Ovary (tissue), 9 donors: Measurements from ENCODE around the gene TMEM205. TPM values are rescaled to one million over a fixed set of nuclear protein-coding genes. Genes with fewer than 3 reads are reported as not detected.
A peak's percentile ranks its signal among the peaks of the same experiment; 100 is the strongest.
"Not testable (repeated sequence)": the region's sequence is repeated elsewhere in the genome, so short reads cannot be mapped to it uniquely, and the experiment has no call there.

Experiments used
- DNase-seq, 5 donors: peaks; one replicate each; pipeline ENCODE4 v3.0.0-alpha.2; 2019 to 2020
- H3K27ac ChIP-seq, 2 donors: fragments of 200-600 bp; one replicate each; pipeline versions ENCODE4 v1.5.1 to v1.8.0; 2019 to 2022
- H3K27me3 ChIP-seq: fragments of 200-600 bp; one replicate; pipeline ENCODE4 v1.8.0; 2022
- H3K36me3 ChIP-seq: fragments of 200-600 bp; sonication (generic); one replicate; pipeline ENCODE4 v1.5.1; 2019
- H3K4me1 ChIP-seq: one replicate; pipeline ENCODE4 v1.8.1; 2013; ENCODE audit warnings: mild to moderate bottlenecking, moderate library complexity; ENCODE audit not compliant: insufficient read depth
- H3K4me3 ChIP-seq: fragments of 200-600 bp; sonication (generic); one replicate; pipeline ENCODE4 v1.5.1; 2017
- H3K9me3 ChIP-seq, 2 donors: fragments of 200-600 bp in 1 of 2; sonication (generic) in 1 of 2; one replicate each; pipeline versions ENCODE4 v1.5.1 to v1.8.1; 2013 to 2019; ENCODE audit warnings: mild to moderate bottlenecking in 1 of 2, moderate library complexity in 1 of 2
- EP300 ChIP-seq: sonication (generic); formaldehyde crosslinking; IDR thresholded peaks from one replicate; pipeline ENCODE4 v1.6.1; 2017; ENCODE audit warnings: antibody characterized with exemption
- POLR2A ChIP-seq: fragments of 450-650 bp; IDR thresholded peaks from one replicate; pipeline ENCODE4 v1.6.1; 2017; ENCODE audit warnings: antibody characterized with exemption, mild to moderate bottlenecking, moderate library complexity
- WGBS, 3 donors: extraction: QIAGEN DNeasy Blood & Tissue Kit in 1 of 3; methylation state at CpG; one replicate each; pipeline versions ENCODE4 v1.1.5 to v1.1.7; 2013 to 2017; 5-methylcytosine and 5-hydroxymethylcytosine counted together
- intact Hi-C, 4 donors: fragments of 100-400 bp; cut with DNase I; formaldehyde crosslinking; loops; one replicate each; pipeline versions ENCODE4 v1.11.0 to v1.15.1; 2022 to 2023
- polyA plus RNA-seq, 2 donors: library from polyadenylated mRNA; stranded (reverse); fragments of 200-250 nt in 1 of 2; fragments of 350-450 nt in 1 of 2; fragmentation: Illumina TruSeq in 1 of 2; extraction: RNeasy Lipid Tissue Mini Kit (QIAGEN cat#74804) in 1 of 2; gene quantifications; one replicate each; pipeline ENCODE4 v1.2.3, GENCODE V29; 2013 to 2014
- total RNA-seq, 7 donors: library from RNA; depleted of rRNA in 2 of 7; stranded (reverse); fragments of >200 nt in 2 of 7; fragmentation: NEBNext Ultra II Directional in 3 of 7; extraction: Animal tissue kit (Norgen Biotek cat#: 25700) in 3 of 7; gene quantifications; one replicate each; pipeline versions ENCODE4 v1.1.0 to v1.2.4, GENCODE V29; 2016 to 2023
- TF ChIP-seq, protein P1 (sequence below), 3 donors: fragments of 450-650 bp in 2 of 3; fragments of 200-600 bp in 1 of 3; IDR thresholded peaks; one replicate each; pipeline versions ENCODE4 v1.5.1 to v1.8.0; 2016 to 2022; ENCODE audit warnings: antibody characterized with exemption in 3 of 3, mild to moderate bottlenecking in 1 of 3
- donor health status: DM: no; HTN: no; CAD: no; lungs with moderate emphysema.
- donor health status: DM: no; HTN: no; CAD: no.
- donor health status: Bipolar disorder and iron deficiency.
- donor health status: DM: yes; HTN: yes; CAD: no.
- donor health status: DM: no; HTN: no; CAD: no.
- donor health status: DM: yes; HTN: yes; CAD: no.

TMEM205 gene
- total and polyA plus RNA-seq, 9 donors, result 64.0 to 296 (median 80.5) TPM

DNA sequence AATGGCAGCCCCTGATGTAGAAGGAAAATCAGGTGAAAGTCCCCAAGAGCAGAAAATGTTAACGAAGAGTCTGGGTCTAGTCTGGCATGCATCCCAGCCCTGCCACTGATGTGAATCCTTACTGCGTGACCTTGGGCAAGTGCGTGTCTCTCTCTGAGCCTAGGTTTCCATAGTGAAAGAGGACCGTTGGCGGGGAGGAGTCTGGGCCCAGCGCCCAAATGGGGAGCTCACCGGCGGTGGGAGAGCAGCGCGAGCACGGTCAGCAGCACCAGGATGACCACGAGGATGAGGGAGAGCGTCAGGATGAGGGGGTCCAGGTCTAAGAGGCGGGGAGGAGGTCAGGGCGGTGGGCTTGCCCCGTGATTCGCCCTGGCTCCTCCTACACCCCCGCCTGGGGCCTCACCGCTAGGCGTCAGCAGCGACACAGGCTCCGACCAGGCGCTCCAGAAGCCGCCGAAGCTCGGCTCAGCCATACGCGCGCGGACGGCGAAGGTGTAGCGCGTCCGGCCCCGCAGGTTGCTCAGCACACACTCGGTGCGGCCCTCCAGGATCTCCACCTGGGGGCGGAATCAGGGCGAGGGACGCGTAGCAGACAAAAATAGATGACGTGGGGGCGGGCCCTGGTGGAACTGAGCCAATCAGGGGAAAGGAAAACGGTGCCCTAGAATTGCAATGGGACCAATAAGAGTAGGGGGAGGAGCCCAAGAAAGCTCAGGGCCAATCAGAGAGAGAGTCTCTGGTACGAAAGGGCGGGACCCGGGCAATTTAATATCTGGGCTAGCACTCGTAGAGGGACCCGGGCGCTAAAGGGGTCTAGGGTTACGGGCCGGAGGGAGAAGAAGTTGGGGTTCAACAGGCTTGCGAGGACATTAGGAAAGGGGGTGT is 34.8 kb upstream of the TMEM205 start:
- Histone ChIP-seq H3K4me3 (peak overlapping the region; percentile 83), H3K4me1 (peaks cover 15% of the 10 kb centered on the region), H3K36me3 (no peaks in the 10 kb centered on the region), H3K9me3 (no peaks in the 10 kb centered on the region), H3K27me3 (no peaks in the 10 kb centered on the region), H3K27ac (peak overlapping the region; percentile 55 to 63)
- TF ChIP-seq EP300 (no peak), POLR2A (peak; percentile 80)
- TF ChIP-seq, protein P1, sequence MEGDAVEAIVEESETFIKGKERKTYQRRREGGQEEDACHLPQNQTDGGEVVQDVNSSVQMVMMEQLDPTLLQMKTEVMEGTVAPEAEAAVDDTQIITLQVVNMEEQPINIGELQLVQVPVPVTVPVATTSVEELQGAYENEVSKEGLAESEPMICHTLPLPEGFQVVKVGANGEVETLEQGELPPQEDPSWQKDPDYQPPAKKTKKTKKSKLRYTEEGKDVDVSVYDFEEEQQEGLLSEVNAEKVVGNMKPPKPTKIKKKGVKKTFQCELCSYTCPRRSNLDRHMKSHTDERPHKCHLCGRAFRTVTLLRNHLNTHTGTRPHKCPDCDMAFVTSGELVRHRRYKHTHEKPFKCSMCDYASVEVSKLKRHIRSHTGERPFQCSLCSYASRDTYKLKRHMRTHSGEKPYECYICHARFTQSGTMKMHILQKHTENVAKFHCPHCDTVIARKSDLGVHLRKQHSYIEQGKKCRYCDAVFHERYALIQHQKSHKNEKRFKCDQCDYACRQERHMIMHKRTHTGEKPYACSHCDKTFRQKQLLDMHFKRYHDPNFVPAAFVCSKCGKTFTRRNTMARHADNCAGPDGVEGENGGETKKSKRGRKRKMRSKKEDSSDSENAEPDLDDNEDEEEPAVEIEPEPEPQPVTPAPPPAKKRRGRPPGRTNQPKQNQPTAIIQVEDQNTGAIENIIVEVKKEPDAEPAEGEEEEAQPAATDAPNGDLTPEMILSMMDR (IDR thresholded peaks at IDR 0.05), result peak; percentile 66 to 95 (median 92)
- WGBS, 3 donors, result 0 to 1% (median 0%) methylated on average over 51 to 54 of the region's 54 CpGs
- intact Hi-C loops, result loop anchor here in 3 of 4 donors (1.0 to 10.0 kb wide), 4 partner anchors 39 to 104 kb away; partner anchors contain the start of gene ELAVL3 (in 1 of the 3)
- DNase-seq, result peak; percentile 94 to 97 (median 96)

DNA sequence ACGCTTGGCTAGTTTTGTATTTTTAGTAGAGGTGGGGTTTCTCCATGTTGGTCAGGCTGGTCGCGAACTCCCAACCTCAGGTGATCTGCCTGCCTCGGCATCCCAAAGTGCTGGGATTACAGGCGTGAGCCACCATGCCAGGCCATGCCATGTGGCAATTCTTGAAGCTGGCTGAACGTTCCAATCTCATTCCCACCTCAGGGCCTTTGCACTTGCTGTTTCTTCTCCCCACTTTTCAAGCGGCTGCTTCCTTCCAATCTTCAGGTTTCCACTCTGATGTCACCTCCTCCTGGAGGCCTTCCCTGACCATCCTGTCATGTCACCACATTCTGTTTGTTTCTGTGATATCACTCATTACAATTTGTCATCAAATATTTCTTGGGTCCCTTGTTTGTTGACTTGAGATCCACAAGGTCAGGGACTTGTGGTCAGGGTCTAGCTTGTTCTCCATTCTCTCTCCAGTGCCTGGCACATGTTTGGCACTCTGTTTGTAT is 33.8 kb upstream of the TMEM205 start:
- intact Hi-C loops, result loop anchor here in 3 of 4 donors (1.0 to 10.0 kb wide), 4 partner anchors 38 to 105 kb away; partner anchors contain the start of gene ELAVL3 (in 1 of the 3)
- Histone ChIP-seq H3K36me3 (no peaks in the 10 kb centered on the region), H3K4me3 (peak overlapping the region; percentile 83), H3K9me3 (no peaks in the 10 kb centered on the region), H3K27ac (no peak overlapping the region), H3K27me3 (no peaks in the 10 kb centered on the region), H3K4me1 (peaks cover 17% of the 10 kb centered on the region)
- 88 to 95% (median 90%) methylated on average over 7 of the region's 7 CpGs for whole genome bisulfite sequencing, 3 donors
- TF ChIP-seq EP300, result no peak
- TF ChIP-seq POLR2A, result no peak
- TF ChIP-seq, protein P1 (IDR thresholded peaks at IDR 0.05), result no peak
- DNase-seq, result no peak

DNA sequence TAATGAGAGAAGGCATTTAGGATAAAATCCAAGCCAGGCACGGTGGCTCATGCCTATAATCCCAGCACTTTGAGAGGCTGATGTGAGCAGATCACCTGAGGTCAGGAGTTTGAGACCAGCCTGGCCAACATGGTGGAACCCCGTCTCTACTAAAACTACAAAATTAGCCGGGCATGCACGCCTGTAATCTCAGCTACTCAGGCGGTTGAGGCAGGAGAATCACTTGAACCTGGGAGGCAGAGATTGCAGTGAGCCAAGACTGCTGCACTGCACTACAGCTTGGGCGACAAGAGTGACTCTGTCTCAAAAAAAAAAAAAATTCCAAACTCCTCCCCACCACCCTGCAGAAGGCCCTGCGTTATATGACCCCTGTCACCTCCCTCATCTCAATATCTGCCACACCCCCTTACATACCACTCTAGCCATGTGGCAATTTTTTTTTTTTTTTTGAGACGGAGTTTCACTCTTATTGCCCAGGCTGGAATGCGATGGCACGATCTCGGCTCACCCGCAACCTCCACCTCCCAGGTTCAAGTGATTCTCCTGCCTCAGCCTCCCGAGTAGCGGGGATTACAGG is 33.3 kb upstream of the TMEM205 start:
- DNase-seq, H3K27me3 ChIP-seq, H3K4me3 ChIP-seq, H3K36me3 ChIP-seq, H3K27ac ChIP-seq, H3K9me3 ChIP-seq, intact Hi-C loops: not testable (repeated sequence)
- H3K4me1 ChIP-seq, result peaks cover 17% of the 10 kb centered on the region
- 80 to 89% (median 85%) methylated on average over 14 of the region's 14 CpGs for WGBS, 3 donors

DNA sequence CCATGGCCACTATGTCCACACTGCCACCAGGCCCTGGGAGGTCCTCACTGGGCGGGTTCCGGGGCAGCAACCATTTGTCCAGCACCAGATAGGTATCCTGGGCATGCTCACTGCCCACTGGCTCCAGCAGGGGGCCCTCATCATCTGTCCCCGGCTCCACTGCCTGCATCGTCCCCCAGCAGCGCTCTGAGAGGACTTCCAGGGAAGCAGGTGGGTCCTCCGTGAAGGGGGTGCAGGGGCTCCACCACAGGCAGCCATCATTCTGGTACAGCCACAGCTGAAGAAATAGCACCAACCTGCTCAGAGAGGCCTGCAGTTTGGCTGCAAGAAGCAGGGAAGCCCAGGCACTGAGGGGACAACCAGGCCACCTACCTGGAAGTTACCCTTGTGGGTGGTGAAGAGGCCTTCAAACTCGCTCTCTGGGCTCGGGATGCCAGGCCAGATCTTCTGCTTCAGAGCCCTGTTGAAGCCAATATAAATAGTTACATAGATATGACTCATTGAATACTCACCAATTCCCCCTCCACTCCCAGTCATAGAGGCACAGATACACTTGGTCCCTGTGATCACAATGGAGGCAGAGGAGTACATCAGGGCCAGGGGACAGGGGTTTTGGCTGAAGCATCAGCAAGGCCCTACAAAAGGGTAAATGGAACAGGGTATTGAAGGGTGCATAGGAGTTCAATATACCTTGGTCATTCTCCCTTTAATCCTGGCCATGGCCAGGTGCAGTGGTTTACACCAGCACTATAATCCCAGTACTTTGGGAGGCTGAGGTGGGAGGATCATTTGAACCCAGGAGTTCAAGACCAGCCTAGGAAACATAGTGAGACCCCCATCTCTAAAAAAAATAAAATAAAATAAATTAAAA is 32.5 kb upstream of the TMEM205 start:
- Histone ChIP-seq H3K27me3 (no peaks in the 10 kb centered on the region), H3K36me3 (no peaks in the 10 kb centered on the region), H3K27ac (peak overlapping the region in 1 of 2 donors; percentile 6), H3K4me1 (peaks cover 21% of the 10 kb centered on the region), H3K4me3 (no peak overlapping the region), H3K9me3 (no peaks in the 10 kb centered on the region)
- TF ChIP-seq, protein P1 (IDR thresholded peaks at IDR 0.05), result peak in 2 of 3 donors; percentile 42 to 48
- TF ChIP-seq EP300, result no peak
- 27 to 38% (median 31%) methylated on average over 8 of the region's 8 CpGs for WGBS, 3 donors
- intact Hi-C loops, result no loop called here
- peak in 4 of 5 donors; percentile 53 to 71 (median 57) for DNase-seq
